IPS-NIHi7 (cell line): ENCODE data around the gene PCCA.
A peak's percentile ranks its signal among the peaks of the same experiment; 100 is the strongest.
"Not testable (repeated sequence)": the region's sequence is repeated elsewhere in the genome, so short reads cannot be mapped to it uniquely, and the experiment has no call there.

Experiments
- DNase-seq: peaks from one replicate; pipeline ENCODE4 v3.0.0; 2012; ENCODE audit warnings: mixed read lengths; ENCODE audit errors: extremely low spot score

Gene PCCA

DNA sequence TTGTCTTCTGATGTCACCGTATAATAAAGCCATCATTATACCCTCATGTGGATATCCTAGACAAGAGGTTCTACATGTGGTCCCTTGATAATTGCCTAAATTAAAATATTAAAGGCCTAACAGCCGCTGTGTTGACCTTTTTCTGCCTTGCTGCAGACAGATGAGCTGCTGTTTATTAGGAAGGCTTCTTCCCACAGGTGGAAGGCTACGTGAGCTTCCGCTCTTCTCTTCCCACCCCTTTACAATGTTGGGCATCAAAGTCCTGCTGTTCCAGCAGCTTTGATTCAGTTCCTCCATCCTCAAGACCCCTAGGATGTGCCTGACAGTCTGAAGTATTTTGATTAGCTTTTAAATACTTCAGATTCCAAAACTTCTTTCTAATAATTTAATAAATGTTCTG, 217.1 kb downstream of the PCCA start:
- DNase-seq, result no peak

DNA sequence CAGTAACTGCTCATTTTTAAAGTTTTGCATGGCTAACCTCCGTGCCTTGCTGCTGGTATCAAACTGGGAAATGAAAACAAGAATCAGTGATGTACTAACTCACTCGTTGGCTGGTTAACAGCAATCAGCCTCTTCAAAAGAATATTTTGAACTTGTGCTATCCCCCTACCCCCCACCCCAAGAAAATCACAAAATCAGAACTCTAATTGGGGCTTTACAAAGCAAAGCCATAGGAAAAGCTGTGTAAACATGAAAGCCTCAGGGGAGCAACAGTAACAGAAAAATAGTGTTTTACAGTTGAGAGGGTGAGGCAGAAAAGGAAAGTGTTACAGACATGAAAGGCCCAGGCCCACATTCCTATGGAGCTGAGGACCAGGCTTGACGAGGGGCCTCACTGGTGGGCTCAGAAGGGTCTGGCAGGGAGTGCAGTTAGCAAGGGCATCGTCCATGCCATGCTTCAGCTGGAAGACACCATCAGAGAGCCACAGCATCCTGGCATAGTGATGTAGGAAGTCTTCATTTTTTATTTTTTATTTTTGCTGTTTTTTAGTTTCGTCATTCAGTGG, 217.6 kb downstream of the PCCA start:
- DNase-seq, result no peak

DNA sequence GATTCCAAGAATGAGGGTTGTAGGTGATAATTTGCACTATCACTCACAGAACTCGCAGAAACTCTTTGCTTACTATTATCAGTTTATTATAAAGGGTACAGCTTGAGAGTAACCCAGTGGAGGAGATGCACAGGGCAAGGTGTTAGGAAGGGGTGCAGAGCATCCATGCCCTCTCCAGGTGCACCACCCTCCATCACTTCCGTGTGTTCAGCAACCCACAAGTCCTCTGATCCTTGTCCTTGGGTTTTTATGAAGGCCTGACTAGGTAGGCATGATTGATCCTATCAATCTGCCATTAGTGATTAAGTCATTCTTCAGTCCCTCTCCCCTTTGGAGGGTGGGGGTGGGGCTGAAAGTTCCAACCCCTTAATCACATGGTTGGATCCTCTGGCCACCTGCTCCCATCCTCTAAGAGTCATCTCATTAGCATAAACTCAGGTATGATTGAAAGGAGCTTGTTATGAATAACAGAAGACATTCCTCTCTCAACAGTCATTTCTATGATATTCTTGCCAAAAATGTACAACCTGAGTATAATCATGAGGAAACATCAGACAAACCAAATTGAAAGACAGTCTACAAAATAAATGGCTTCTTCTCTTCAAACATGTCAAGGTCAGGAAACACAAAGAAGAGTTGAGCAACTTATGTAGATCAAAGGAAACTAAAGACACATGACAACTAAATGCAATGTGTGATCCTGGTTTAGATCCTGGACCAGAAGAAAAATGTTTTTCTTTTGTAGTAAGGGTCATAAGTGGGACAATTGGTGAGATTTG, 225.4 kb downstream of the PCCA start:
- DNase-seq, result no peak

DNA sequence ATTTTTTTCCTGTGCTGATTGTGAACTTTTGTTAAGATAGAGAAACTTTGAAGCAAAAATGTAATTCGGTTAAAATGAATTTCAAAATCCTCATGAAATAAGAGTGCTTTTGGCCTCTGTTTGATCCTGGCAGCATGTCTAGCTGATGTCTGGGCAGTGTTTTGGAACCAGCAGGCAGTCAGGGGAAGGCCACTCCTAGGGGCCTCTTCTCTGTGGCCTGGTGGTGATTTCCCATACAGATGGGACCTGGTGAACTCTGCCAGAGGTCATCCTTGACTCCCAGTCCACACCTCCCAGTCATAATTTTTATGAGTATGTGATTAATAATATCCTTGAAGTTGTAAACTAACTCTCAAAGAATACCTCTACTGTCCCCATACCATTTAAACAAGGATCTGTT, 226.6 kb downstream of the PCCA start:
- no peak for DNase-seq

DNA sequence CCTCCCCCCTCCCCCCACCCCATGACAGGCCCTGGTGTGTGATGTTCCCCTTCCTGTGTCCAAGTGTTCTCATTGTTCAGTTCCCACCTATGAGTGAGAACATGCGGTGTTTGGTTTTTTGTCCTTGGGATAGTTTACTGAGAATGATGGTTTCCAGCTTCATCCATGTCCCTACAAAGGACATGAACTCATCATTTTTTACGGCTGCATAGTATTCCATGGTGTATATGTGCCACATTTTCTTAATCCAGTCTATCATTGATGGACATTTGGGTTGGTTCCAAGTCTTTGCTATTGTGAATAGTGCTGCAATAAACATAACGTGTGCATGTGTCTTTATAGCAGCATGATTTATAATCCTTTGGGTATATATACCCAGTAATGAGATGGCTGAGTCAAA, 229.6 kb downstream of the PCCA start:
- not testable (repeated sequence) for DNase-seq

DNA sequence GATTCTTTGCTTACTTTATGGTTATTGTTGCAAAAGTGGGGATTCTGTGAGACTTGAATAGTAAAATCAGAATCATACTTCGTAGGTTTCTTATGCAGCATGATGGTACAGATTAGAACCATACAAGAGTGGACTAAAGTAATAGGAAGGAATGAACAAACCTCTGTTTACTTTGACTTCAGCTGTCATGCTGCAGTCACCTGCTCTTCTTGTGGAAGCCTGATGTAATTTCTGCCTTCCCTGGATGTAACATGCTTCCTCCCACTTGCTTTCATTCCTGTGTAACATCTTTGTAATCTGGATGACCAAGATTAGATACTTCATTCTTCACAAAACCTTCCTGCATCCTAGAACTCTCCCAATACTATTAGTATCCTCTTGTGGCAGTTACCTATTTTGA, 235.0 kb downstream of the PCCA start:
- no peak for DNase-seq

DNA sequence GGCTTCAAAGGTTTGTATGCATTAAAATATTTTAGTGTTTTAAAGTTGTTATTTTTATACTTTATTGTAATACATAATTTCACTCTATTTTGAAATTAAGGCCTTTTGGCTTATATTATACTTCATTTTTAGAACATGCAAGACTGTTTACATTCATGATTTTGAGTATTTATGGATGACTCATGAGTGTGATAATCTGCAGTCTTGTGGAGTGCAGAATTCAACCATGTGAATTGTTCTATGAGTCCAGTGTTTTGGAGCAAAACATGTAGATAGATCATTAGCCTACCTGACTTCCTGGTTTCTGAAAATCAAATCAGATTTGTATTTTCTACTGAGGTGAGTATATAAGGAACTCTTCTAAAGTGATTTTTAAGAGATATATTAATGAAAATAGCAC, 241.8 kb downstream of the PCCA start:
- DNase-seq, result no peak

DNA sequence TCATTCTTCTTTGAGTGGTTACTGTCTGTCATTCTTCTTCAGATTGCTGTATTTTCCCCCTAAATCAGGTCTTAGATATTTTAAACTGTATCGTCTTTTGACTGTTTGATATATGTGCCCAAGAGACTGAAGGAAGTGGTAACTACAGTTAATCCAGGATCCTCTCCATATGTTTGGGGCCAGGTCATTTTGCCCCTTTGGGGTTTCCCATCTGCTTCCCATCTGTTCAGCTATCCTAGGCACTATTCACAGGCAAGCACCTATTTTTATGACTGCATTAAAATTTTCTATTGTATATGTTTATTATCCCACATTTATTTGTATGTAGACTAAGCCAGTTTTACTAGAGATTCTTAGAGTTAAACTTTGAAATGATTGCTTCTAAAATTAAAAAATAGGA, 244.2 kb downstream of the PCCA start:
- no peak for DNase-seq

DNA sequence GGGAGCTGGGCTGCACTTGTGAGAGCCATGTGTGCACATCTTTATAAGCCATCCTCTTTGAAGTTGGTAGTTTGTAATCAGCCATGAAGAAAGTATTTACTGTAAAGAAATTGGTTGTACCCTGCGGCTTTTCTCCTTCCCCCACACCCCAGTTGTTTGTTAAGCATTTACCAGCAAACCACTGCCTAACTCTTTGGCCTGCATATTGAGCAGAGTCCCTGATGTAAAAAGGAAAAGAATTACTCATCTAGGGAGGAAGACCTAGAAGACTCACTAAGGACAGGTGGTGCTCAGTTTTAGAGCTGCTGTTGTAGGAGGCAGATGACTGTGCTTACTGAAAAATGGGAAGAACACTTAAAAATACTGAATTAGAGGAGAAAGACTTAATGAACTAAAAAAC, 245.3 kb downstream of the PCCA start:
- no peak for DNase-seq

DNA sequence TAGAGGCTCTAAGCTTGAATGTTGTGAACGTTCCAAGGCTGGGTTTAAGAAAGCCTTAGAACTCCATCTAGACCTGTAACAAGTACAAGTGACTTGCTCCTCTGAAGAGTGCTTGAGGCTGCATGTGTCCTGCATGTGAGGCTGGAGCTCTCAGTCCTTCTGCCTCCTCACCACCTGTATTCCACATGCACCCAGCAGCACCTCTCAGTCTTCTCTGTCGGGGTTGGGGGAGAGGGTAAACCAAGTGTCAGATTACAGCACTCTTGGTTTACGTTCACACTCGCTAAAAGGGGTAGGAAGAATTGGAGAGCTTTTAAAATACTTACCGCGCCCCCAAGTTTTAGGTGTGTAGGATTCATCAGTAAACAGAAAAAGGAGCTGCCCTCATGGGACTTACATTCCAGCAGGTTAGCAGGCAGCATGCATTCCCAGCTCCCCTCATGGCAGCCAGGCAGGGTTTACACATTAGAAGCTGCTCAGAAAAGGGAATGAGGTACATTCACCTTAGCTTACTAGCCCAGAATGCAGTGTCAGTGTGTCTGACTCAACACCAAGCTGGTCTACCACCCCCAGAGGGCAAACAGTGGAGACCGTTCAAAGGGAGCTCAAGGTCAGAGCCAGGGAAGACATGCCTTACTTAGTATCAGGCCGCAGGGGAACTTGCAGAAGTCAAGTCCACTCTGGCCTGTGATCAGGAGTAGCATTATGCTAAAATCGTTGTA, 248.1 kb downstream of the PCCA start:
- DNase-seq, result peak; percentile 21

DNA sequence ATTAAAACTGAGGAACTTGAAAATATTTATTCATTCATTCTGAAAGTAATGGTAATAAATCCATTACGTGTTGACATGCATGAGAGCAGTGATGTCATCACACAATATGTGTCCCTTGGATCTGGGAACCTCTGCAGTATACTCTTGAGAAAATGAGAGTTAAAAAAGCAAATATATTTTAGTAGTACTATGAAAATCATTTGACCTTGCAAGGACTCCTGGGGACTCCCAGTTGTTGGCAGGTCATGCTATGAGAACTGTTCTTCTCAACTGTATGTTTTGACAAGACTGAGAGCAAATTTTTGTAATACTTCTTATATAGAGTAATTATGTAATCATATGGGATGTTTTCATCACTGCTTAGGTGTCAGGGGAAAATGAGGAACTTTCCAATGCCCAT, 249.4 kb downstream of the PCCA start:
- DNase-seq, result no peak

DNA sequence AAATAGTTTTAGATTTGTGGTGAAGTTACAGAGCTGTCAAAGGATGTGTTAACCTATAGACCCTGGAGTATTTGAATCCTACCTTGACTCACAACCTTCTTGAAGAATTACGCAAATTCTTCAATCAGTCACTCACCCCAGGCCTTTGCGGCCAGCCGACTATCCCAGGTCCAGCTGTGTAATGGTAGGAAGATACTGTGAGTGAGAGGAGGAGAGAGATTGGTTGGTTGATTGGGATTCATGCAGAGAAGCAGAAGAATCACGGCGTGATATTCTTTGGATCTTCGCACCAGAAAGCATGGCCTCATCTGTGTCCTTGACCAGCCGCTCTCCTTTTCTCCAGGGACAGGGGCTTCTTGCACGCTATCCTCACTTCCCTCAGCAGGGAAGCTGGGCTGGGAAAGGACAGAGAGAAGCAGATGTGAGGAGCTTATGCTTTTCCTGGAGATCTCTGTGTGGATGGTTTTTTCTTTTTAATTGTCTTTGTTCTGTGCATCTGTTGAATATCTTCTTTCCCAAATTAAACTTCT, 250.6 kb downstream of the PCCA start:
- no peak for DNase-seq

DNA sequence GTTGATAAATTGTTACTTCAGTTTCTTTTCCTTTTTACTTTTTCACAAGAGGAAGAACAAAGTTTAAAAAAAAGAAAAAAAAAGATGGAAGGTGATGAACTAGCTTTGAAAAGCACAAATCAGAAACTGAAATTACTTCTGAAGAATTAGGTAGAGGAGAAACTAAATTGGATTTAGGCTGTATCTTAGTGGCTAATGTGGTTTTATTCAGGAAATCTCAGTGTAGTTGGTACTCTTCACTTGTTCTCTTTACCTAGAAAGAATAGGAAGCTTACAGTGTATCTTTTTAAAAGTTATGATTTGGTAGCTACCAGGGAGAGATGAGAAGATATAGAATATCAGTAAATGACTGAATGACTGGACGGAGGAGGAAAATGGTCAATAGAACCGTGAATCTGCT, 252.0 kb downstream of the PCCA start:
- no peak for DNase-seq

DNA sequence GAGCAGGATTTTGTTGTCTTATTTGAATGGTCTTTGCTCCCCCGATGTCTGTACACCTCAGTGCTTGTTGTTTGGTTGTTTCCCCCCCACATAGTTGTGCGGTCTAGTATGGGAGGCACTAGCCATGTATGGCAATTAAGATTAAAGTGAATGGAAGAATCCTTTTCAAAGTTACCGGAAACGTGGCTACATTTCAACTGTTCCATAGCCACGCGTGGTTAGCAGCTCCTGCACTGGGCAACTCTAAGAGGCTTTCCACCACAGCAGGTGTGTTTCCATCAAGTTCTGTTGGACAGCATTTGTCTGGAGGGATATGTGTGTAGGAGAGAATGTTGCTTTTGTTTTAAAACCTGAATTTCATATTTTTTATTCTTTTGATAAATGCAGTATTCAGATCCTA, 252.4 kb downstream of the PCCA start:
- DNase-seq, result no peak

DNA sequence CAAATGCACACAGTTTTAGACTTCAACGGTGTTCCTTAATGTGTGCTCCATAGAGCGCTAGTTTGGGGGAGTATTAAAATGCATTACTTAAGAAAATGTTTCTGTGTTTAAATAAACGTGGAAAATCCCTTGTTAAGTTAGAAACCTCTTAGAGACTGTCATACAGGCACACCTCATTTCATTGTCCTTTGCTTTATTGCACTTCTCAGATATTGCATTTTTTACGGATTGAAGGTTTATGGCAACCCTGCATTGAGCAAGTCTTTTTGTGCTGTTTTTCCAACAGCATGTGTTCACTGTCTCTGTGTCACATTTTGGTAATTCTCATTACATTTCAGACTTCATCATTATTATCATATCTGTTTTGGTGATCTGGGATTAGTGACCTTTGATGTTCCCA, 255.7 kb downstream of the PCCA start:
- DNase-seq, result no peak

DNA sequence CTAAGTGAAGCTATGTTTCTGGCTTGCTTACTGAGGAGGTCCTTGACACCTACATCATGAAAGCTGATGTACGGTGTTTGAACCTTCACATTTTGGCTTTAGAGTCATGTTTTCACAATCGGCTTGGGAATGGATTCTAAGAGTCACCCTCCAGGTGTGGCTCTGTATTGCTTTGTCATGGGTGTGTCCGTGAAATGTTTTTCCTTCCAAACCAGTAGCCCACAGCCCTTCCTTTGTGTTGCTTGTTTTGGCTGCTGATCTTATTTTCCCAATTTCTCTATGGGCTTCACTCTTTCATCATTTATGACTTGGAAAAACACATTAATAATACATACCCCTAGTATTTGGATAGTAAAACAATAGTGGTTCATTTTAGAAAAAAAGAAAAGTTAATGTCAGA, 259.1 kb downstream of the PCCA start:
- DNase-seq, result no peak

DNA sequence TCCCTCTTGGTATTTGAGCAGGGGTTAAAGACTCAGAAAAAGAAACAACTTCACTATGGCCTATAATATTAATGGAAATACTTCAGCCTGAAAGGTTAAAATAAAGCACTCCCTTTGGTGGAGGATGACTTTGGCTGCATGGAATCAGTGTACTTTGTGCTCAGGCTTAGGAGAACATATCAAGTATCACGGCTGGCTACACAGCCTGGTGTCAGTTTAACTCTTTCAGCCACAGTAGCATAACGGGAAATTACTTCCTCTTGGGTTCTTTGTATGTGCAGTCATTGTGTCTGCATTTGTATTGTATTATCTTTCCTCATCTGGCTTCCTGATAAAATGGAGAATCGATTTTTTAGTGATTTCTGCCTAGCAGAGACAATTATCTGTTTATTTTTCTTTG, 260.7 kb downstream of the PCCA start:
- no peak for DNase-seq

DNA sequence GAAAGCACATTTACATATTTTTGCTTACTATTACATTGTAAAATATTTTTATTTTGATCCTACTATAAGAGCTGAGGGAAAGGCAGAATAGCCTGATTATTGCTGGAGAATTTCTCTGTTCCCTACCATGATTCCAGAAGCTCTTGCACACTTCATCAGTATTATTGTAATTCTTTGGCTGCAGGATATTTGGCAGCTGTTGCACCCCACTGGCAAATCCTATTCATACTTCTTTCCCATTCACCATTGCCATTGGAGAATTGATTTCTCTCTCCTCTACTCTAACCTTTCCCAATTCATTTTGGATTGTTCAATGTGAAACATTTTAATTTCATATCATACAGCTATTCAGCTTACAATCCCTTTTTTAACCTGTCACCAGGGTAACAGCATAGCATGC, 261.7 kb downstream of the PCCA start:
- DNase-seq, result no peak

DNA sequence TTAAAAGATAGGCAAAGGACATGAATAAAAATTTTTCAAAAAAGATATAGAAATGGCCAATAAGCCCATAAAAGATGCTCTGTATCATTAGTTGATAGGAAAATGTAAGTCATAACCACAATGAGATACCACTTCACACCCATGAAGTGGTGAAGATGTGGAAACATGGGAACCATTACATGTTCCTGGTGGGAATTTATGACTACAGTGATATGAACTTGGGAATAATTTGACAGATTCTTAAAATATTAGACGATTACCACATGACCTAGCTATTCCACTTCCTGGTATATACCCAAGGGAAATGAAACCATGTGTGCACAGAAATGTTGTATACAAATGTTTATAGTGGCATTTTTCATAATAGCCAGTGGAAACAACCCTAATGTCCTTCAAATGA, 267.5 kb downstream of the PCCA start:
- DNase-seq, result no peak

DNA sequence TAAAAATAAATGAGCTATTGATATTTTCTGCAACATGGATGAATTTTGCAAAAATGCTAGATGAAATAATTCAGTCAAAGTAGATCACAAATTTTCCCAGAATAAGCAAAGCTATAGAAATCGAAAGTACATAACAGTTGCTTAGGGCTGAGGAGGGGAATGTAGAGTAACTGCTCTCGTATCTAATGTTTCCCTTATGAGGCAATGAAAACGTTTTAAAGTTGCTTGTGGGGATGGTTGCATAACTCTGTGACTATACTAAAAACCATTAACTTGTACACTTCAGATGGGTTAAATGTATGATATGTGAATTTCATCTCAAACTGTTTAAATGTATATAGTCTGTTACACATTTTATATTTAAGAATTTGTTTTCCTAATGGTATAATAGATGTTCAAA, 268.0 kb downstream of the PCCA start:
- no peak for DNase-seq

DNA sequence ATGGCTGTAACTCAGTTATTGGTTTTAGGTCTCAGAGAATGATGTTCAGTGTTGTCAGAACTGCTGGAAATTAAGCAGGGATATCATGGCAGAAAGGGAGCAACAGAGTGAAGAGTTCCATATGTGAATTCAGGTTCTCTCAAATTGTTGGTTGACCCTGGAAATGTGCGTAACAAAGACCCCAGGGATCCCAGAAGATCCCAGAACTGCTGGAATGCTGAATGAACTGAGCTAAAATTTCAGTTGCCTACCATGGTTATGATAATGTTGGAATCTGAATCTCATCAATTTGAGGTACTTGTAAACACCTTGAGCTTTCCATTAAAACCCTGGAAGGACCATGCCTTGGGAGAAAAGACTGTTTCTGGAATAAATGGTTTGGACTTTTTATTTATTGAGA, 268.9 kb downstream of the PCCA start:
- DNase-seq, result no peak

DNA sequence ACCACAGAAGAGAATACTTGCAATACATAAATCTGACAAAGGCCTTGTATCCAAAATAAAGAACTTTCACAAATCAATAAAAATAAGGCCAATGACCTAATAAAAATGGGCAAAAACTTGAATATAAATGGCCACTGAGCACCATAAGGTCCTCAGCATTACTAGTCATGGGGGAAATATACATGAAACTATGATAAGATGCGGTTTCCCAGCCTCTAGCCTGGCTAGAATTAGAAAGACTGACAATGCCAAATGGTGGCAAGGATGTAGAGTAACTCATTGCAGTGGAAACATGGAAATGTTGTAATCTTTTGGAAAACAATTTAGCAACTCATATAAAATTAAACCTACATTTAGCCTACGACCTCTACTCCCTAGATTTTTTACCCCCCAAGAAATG, 272.6 kb downstream of the PCCA start:
- no peak for DNase-seq

DNA sequence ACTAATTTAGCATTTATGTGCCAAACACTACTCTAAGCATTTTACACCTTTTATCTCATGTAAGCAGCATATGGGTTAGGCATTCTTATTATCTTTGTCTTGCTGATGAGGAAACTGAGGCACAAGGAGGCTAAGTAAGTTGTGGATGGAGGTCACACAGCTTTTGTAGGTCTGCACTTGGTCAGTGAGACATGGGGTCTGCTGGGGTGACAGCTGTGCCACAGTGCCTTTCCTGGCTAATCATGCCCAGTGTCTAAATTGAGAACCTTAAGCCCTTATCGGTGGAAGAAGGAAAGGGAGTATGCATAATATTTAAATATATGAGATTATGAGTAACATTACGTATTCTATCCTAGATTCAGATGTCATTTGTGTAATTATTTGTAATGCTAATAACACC, 273.5 kb downstream of the PCCA start:
- DNase-seq, result no peak
